Gastroesophageal sphincter (tissue), 3 donors: ENCODE data around the gene VRK3.
"Not testable (repeated sequence)": the region's sequence is repeated elsewhere in the genome, so short reads cannot be mapped to it uniquely, and the experiment has no call there.

Experiments
- EP300 ChIP-seq: sonication (generic); formaldehyde crosslinking; IDR thresholded peaks from one replicate; pipeline ENCODE4 v1.6.1; 2017; ENCODE audit warnings: antibody characterized with exemption, mild to moderate bottlenecking
- POLR2A ChIP-seq, 2 donors: fragments of 450-650 bp; IDR thresholded peaks; one replicate each; pipeline ENCODE4 v1.6.1; 2017; ENCODE audit warnings: antibody characterized with exemption in 2 of 2, mild to moderate bottlenecking in 2 of 2, moderate library complexity in 1 of 2
- POLR2AphosphoS5 ChIP-seq: sonication (generic); formaldehyde crosslinking; IDR thresholded peaks from one replicate; pipeline ENCODE4 v1.6.1; 2017; ENCODE audit warnings: antibody characterized with exemption
- TF ChIP-seq, protein P1 (sequence below), 4 experiments: fragments of 200-600 bp in 2 of 4; fragments of 450-650 bp in 2 of 4; sonication (generic) in 1 of 4; IDR thresholded peaks; one replicate each; pipeline ENCODE4 v1.5.1; 2017 to 2019; ENCODE audit warnings: antibody characterized with exemption in 4 of 4, mild to moderate bottlenecking in 2 of 4, moderate library complexity in 2 of 4

DNA sequence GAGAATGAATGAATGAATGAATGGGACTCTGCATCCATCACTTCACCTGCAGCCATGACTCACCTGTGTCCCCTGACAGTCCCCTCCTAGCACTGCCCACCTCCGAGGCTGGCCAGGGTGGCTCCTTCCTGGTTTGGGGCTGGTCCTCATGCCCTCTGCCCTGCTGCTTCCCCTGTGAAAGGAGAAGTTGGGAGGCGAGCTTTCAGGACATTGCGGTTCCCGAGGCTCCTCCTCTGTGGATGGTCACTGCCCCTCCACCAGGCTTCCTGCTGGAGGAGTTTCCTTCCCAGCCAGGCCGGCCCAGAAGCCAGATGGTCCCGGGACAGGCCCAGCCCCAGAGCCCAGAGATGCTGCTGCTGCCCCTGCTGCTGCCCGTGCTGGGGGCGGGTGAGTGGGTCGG is 55.8 kb downstream of the VRK3 start:
- TF ChIP-seq, protein P1, sequence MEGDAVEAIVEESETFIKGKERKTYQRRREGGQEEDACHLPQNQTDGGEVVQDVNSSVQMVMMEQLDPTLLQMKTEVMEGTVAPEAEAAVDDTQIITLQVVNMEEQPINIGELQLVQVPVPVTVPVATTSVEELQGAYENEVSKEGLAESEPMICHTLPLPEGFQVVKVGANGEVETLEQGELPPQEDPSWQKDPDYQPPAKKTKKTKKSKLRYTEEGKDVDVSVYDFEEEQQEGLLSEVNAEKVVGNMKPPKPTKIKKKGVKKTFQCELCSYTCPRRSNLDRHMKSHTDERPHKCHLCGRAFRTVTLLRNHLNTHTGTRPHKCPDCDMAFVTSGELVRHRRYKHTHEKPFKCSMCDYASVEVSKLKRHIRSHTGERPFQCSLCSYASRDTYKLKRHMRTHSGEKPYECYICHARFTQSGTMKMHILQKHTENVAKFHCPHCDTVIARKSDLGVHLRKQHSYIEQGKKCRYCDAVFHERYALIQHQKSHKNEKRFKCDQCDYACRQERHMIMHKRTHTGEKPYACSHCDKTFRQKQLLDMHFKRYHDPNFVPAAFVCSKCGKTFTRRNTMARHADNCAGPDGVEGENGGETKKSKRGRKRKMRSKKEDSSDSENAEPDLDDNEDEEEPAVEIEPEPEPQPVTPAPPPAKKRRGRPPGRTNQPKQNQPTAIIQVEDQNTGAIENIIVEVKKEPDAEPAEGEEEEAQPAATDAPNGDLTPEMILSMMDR (IDR thresholded peaks at IDR 0.05): not testable (repeated sequence)
- not testable (repeated sequence) for TF ChIP-seq POLR2AphosphoS5; POLR2A (IDR thresholded peaks at IDR 0.05); EP300
